ENCODE data around the gene PADI4.
"Not testable (repeated sequence)": the region's sequence is repeated elsewhere in the genome, so short reads cannot be mapped to it uniquely, and the experiment has no call there.

The PADI4 gene

GRCh38 chr1:17404820-17405219, 96.8 kb downstream of the PADI4 start:
- H3K27me3 ChIP-seq (replicated peaks; ENCODE audit: control insufficient read depth, insufficient read depth, low read length): no peaks in the 10 kb centered on the region
- H3K36me3 ChIP-seq (ENCODE audit: control insufficient read depth, insufficient read depth, low read length): peaks cover 15% of the 10 kb centered on the region
- no peak for DNase-seq (ENCODE audit: extremely low read depth, insufficient read length)
- no peak overlapping the region for H3K4me3 ChIP-seq (replicated peaks; ENCODE audit: low read depth, low read length)
- TF ChIP-seq, protein P1, sequence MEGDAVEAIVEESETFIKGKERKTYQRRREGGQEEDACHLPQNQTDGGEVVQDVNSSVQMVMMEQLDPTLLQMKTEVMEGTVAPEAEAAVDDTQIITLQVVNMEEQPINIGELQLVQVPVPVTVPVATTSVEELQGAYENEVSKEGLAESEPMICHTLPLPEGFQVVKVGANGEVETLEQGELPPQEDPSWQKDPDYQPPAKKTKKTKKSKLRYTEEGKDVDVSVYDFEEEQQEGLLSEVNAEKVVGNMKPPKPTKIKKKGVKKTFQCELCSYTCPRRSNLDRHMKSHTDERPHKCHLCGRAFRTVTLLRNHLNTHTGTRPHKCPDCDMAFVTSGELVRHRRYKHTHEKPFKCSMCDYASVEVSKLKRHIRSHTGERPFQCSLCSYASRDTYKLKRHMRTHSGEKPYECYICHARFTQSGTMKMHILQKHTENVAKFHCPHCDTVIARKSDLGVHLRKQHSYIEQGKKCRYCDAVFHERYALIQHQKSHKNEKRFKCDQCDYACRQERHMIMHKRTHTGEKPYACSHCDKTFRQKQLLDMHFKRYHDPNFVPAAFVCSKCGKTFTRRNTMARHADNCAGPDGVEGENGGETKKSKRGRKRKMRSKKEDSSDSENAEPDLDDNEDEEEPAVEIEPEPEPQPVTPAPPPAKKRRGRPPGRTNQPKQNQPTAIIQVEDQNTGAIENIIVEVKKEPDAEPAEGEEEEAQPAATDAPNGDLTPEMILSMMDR (IDR thresholded peaks at IDR 0.05; ENCODE audit: insufficient read depth, low read length, poor library complexity, severe bottlenecking): no peak

DNA sequence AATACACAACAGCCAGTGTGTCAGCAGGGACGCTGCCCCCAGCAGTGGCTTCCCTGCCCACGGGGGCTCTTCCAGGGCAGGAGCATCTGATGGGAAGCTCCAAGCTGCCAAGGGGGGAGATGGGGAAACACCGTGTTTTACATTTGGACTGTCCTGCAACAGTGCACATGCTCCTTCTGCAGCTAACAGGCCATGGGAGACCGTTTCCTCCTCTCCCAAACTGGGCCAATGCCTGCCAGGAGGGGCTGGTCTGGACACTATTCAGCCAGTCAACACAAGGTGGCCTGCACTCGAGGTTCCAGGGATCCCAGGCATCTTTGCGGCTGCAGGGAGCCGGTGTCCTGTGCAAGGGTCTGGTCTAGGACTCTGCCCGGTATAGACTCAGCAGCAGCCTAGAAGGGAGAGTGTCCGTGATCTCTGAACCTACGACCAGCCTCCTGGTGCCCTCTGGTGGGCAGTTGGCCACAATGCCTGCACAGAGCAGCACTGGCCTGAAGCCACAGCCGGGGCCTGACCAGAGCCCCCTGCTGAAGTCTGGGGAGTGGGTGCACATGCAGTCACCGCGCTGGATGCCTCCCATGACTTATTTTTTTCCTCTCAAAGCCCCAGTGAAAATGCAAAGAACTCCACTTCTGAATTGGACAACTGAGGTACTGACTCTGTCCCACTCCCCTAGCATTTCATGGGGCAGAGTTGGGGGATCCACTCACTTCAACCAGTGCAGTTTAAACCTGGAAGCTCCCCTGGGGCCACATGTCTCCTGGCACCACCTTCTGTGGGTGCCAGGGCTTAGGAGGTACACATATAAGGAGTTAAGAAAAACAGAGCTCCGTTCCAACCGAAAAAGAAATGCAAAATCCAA, 98.1 kb downstream of the PADI4 start:
- TF ChIP-seq, protein P1 (IDR thresholded peaks at IDR 0.05; ENCODE audit: insufficient read depth, low read length, poor library complexity, severe bottlenecking): peak; percentile 85
- peaks cover 26% of the 10 kb centered on the region for H3K36me3 ChIP-seq (ENCODE audit: control insufficient read depth, insufficient read depth, low read length)
- no peak for DNase-seq (ENCODE audit: extremely low read depth, insufficient read length)
- H3K27me3 ChIP-seq (replicated peaks; ENCODE audit: control insufficient read depth, insufficient read depth, low read length): no peaks in the 10 kb centered on the region
- no peak overlapping the region for H3K4me3 ChIP-seq (replicated peaks; ENCODE audit: low read depth, low read length)

DNA sequence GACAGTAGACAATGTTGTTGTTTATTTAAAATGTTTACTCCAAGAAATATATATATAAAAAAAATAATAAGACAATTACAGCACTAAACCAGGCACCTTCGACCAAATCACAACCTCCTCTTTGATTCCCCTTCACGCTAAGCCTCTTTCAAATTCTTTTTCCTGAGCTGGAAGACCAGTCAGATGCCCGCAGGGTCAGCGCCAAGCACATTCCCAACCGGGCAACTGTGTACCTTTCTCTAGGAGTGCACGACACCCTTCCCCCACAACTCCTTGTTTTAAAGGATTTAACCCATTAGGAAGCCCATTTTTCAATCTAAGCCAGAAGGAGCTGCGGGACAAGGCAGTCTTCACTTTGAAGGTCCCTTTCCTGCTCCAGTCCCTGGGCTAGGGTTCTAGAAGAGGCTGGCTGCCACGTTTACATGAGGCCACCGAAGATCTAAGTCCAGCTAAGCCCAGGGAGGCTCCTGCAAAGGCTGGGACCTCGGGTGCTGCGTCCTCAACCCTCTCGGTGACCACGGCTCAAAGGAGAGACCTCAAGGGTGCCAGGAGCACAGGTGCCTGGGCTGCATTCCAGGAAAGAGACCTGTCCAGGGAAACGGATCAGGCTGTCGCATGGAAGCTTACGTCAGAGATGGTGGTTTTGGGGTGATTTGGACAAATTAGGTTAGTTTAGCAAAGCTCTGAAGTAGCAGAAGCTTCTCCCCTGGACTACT, 98.9 kb downstream of the PADI4 start:
- not testable (repeated sequence) for H3K27me3 ChIP-seq (replicated peaks; ENCODE audit: control insufficient read depth, insufficient read depth, low read length); DNase-seq (ENCODE audit: extremely low read depth, insufficient read length); H3K4me3 ChIP-seq (replicated peaks; ENCODE audit: low read depth, low read length)
- peaks cover 29% of the 10 kb centered on the region for H3K36me3 ChIP-seq (ENCODE audit: control insufficient read depth, insufficient read depth, low read length)

DNA sequence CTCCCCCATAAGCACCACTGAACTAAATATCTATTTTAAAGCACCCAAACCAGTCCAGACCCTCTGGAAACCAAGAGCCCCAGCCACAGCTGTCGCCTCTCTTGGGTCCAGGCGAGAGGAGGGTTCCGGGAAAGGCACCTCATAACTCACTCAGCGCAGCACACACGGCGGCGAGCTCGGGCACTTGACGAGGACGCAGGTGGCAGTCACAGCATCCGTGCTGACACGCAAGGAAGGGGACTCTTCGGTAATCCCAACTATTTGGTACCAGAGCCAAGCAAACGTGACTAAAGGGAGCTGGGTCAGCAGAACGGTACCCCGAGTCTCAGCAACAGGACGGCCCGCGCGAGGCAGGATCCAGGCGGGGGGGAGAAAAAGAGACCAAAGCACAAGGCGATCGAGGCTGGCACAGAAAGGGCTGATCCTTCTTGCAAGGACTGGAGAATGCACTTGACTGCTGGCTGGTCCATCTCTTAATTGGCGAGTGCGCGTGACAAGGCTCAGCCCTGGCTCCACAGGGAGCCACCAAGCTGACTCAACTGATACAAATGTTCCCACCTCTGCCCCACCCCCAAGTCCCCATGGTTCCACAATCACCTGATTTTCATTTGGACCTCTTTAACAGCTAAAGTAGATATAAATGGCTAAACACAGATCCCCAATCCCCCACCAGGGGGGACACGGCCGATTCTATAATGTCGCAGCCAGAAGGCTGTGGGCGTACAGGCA, 100.0 kb downstream of the PADI4 start:
- DNase-seq (ENCODE audit: extremely low read depth, insufficient read length); H3K4me3 ChIP-seq (replicated peaks; ENCODE audit: low read depth, low read length): not testable (repeated sequence)
- H3K36me3 ChIP-seq (ENCODE audit: control insufficient read depth, insufficient read depth, low read length): peaks cover 40% of the 10 kb centered on the region

DNA sequence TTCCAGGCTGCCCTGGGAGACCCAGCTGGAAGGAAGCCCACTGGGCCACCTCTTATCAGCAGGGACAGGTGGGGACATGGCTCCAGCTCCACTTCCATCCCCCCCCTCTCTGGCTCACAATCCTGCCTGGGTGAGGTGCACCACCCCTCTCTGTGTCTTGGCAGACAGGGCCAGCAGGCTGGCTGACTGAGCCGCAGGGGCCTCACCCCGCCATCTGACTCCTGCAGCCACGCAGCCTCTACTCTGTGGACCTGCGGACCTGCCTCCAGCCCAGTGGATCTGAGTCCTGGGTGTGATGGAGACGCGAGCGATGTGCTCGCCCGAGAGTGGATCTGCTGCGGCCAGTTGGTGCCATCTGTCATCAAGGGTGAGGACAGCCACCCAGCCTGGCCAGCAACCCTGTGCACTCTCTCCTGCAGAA, 101.4 kb downstream of the PADI4 start:
- H3K36me3 ChIP-seq (ENCODE audit: control insufficient read depth, insufficient read depth, low read length): peaks cover 50% of the 10 kb centered on the region
- H3K27me3 ChIP-seq (replicated peaks; ENCODE audit: control insufficient read depth, insufficient read depth, low read length): no peaks in the 10 kb centered on the region
- H3K4me3 ChIP-seq (replicated peaks; ENCODE audit: low read depth, low read length): no peak overlapping the region
- no peak for DNase-seq (ENCODE audit: extremely low read depth, insufficient read length)
- TF ChIP-seq, protein P1 (IDR thresholded peaks at IDR 0.05; ENCODE audit: insufficient read depth, low read length, poor library complexity, severe bottlenecking): no peak

More for the DNA sequence above, 100.0 kb downstream of the PADI4 start:
- not testable (repeated sequence) for H3K27me3 ChIP-seq (replicated peaks; ENCODE audit: control insufficient read depth, insufficient read depth, low read length)

GRCh38 chr1:17412093-17412870, 104.3 kb downstream of the PADI4 start:
- DNase-seq (ENCODE audit: extremely low read depth, insufficient read length): no peak
- H3K36me3 ChIP-seq (ENCODE audit: control insufficient read depth, insufficient read depth, low read length): peaks cover 61% of the 10 kb centered on the region
- TF ChIP-seq, protein P1 (IDR thresholded peaks at IDR 0.05; ENCODE audit: insufficient read depth, low read length, poor library complexity, severe bottlenecking): no peak
- no peak overlapping the region for H3K4me3 ChIP-seq (replicated peaks; ENCODE audit: low read depth, low read length)
- H3K27me3 ChIP-seq (replicated peaks; ENCODE audit: control insufficient read depth, insufficient read depth, low read length): no peaks in the 10 kb centered on the region

Measured in GM06990 (cell line).